ELF-1 (cell line): Measurements from ENCODE around the gene LHX5.

Experiments
- DNase-seq: peaks from one replicate; pipeline ENCODE4 v3.0.0-alpha.2; 2016; ENCODE audit warnings: low read depth, low spot score

Gene LHX5

DNA sequence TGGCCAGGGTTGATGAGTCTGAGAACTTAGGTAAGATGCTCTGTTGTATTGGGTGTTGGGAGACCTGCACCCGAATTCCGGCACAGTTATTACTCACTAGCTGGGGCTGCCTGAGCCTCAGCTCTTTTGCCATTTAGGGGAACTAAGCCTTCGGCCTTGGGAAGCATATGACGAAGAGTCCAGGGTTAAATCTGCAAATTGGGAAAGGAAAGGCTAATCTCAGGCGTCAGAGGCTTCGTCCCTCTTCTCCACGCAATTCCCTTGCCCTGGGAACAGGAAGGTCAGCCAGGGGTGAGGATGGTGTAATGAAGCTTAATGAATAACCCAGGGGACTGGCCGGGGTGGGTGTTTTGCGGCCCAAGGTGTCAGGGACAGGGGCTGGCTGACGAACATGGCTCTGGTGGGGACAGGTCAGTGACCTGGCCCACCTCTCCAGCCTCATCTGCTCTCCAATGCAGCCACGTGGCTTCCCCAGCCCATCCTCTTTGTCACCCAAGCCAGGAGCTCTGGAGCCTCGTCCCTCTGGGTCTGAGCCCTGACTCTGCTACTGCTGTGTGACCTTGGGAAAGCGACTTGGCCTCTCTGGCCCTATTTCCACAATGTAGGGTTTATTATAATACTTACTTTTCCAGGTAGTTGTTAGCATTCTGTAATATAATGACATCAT, 53.3 kb downstream of the LHX5 start:
- DNase-seq = no peak

DNA sequence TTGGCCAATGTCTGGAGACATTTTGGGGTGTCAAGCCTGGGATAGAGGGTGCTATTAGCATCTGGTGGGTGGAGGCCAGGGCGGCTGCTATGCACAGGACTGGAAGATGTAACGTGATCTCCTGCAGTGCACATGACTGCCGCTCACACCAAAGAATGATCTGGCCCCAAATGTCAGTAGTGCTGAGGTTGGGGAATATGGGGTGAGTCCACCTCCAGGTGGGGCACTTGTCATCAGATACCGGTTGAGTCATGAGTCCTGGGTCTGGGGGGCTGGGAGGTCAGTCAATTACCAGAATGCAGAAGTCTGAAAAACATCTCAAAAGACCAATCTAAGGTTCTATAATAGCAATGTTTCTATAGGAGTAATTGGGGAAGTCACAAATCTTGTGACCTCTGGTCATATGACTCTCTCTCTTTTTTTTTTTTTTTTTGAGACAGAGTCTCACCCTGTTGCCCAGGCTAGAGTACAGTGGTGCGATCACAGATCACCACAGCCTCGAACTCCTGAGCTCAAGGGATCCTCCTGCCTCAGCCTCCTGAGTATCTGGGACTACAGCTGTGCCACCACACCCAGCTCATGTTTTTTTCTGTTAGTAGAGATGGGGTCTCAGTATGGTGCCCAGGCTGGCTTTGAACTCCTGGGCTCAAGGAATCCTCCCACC, 55.4 kb downstream of the LHX5 start:
- no peak for DNase-seq

DNA sequence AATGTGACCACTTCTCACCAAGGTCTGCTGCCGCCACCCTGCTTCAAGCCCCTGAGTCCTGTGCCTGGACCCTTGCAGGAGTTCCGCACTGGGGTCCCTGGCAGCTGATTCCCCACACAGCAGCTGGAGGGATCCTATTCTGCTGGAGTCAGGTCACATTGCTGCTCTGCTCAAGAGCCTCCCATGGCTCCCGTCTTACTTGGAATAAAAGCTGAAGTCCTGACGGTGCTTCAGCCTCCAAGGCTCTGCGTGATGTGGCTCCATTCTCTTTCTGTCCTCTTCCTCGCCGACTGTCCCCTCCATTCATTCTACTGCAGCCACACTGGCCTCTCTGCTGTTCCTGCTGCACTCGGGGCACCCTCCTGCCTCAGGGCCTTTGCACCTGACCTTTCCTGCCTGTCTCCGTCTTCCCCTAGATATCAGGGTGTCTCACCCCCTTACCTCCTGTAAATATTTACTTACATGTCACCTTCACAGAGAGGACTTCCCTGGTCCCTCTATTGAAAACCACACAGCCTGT, 57.1 kb downstream of the LHX5 start:
- no peak for DNase-seq

DNA sequence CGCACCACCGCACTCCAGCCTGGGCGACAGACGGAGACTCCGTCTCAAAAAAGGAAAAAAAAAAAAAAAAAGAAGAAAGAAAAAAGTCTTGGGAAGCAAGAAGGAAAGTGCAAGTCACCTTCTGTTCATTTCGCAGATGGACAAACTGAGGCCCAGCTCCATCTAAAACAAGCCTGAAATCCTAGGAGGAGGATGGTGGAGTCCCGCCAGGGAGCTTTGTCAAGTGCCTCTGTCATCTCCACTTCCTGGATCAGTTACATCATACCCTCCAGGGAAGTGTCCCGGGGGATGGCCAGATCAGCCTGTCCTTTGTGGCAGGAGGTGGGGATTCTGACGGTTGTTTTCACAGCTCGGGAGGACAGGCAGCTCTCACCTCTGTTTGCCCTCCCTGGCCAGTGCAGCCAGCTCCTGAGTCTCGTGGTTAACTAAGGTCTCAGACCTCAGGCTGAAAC, 58.2 kb downstream of the LHX5 start:
- DNase-seq = peak; percentile 58
